Measurements from ENCODE around the gene SLC37A4.
"Not testable (repeated sequence)": the region's sequence is repeated elsewhere in the genome, so short reads cannot be mapped to it uniquely, and the experiment has no call there.

SLC37A4 gene

GRCh38 chr11:119021631-119022030 is 9.0 kb downstream of the SLC37A4 start:
- H3K4me3 Mint-ChIP-seq, result peak overlapping the region in 1 of 2 donors; percentile 98
- H3K9me3 Mint-ChIP-seq, result no peaks in the 10 kb centered on the region
- H3K27ac Mint-ChIP-seq, result peak overlapping the region in 1 of 2 donors; percentile 99
- DNase-seq (no peak), ATAC-seq (replicated peaks) (no peak)
- peaks cover 16 to 49% of the 10 kb centered on the region in 2 donors for H3K4me1 Mint-ChIP-seq (ENCODE audit: low read depth in 2 of 2)
- peaks cover 75% of the 10 kb centered on the region for H3K36me3 Mint-ChIP-seq (ENCODE audit: insufficient read depth)
- no peaks in the 10 kb centered on the region for H3K27me3 Mint-ChIP-seq

DNA sequence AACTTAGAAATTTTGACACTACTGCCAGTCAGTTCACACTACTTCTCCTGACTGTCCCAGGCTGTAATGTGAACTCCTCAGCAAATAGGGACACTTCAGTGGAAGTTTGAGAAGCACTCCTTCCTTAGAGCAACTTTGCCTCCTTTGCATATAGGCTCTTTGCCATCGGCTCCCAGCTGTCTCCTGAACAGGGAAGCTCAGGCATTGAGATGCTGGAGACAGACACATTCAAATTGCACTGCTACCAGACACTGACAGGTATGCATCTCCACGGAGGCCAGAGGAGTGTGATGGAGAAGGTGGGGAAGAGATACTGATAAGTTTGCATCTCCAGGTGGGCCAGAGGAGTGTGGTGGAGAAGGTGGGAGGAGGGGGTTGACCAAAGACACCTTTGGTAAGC is 10.7 kb downstream of the SLC37A4 start:
- ATAC-seq (replicated peaks) (no peak), DNase-seq (no peak)
- Mint-ChIP-seq H3K27me3 (no peaks in the 10 kb centered on the region), H3K4me3 (peak overlapping the region; percentile 98 to 100), H3K27ac (peak overlapping the region; percentile 99 to 100), H3K9me3 (no peaks in the 10 kb centered on the region), H3K36me3 (ENCODE audit: insufficient read depth) (peaks cover 89% of the 10 kb centered on the region), H3K4me1 (ENCODE audit: low read depth in 2 of 2) (peaks cover 27 to 58% of the 10 kb centered on the region in 2 donors)

DNA sequence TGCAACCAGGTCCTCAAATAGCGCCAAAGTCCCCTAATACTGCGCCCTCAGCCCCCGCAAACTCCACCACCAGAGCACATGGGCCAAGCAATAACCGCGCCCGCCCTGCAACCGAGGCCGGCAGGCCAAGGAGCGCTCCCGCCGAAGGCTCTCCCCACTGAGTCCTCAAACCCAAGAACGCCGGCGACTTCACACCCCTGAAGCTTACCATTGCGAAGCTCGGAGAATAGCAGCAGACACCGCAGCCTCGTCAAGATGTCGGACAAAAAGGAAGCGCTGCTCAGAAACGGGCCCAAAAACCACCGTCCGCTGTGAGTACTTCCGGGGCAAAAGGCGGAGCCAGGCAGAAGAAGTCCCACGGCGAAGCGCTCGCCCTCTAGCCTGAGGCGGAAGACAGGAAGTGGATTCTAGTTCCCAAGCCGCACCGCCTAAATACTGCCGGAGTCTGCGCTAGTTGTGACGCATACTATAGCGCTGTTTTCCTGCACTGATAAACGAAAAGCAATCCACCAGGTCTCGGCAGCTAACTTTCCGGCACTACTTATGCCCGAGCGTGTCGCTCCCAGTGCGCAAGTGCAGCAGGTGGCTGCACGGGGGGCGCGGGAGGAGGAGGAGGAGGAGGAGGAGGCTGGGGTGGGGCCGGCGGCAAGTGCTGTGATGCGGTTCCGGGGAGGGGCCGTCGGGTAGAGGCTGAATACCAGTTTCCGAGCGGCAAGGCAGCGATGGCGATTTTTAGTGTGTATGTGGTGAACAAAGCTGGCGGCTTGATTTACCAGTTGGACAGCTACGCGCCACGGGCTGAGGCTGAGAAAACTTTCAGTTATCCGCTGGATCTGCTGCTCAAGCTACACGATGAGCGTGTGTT is 12.4 kb downstream of the SLC37A4 start, which contains the start of the genes RPS25 and TRAPPC4:
RPS25 (minus strand) TSS at position 270 of the 865 bp plus-strand sequence; CDS start at position 211, 59 bp downstream.
TRAPPC4 (plus strand) TSS at position 693 of the 865 bp plus-strand sequence; CDS start at position 723, 30 bp downstream.
- Mint-ChIP-seq H3K27ac (peak within 1 kb of the TSS; percentile 99 to 100), H3K4me3 (peak within 1 kb of the TSS; percentile 98 to 100), H3K9me3 (no peaks in the 10 kb centered on the region), H3K27me3 (no peaks in the 10 kb centered on the region), H3K4me1 (ENCODE audit: low read depth in 2 of 2) (peaks cover 27 to 47% of the 10 kb centered on the region in 2 donors), H3K36me3 (ENCODE audit: insufficient read depth) (peaks cover 93% of the 10 kb centered on the region)
- peak; percentile 92 to 94 (median 92) for DNase-seq
- peak; percentile 85 for ATAC-seq (replicated peaks)

DNA sequence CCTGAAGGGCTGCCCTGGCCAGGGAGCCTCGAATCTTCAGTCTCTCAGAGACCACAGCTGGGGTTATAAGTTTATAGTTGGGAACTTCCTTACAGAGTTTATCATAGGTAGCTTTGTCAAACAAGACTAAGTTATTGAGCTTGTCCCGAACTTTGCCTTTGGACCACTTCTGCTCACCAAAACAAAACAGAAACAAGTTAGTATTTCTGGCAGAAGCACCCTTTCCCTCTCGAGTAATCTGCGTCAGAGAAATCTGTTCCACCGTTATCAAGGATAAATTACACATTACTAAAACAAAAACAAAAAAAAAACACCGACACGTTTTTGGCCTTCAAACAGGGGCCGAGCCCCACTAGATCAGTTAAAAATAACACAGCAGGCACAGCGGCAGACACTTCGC is 13.3 kb downstream of the SLC37A4 start:
- not testable (repeated sequence) for H3K27me3 Mint-ChIP-seq; DNase-seq; ATAC-seq (replicated peaks); H3K9me3 Mint-ChIP-seq
- Mint-ChIP-seq H3K36me3 (ENCODE audit: insufficient read depth) (peaks cover 91% of the 10 kb centered on the region), H3K4me3 (peak overlapping the region; percentile 98 to 100), H3K4me1 (ENCODE audit: low read depth in 2 of 2) (peaks cover 27 to 45% of the 10 kb centered on the region in 2 donors), H3K27ac (peak overlapping the region; percentile 99 to 100)

- H3K4me3 Mint-ChIP-seq, result peak overlapping the region; percentile 98 to 100
- H3K27me3 Mint-ChIP-seq, result no peaks in the 10 kb centered on the region
- DNase-seq (no peak), ATAC-seq (replicated peaks) (no peak)
- H3K36me3 Mint-ChIP-seq (ENCODE audit: insufficient read depth), result peaks cover 82% of the 10 kb centered on the region
- no peaks in the 10 kb centered on the region for H3K9me3 Mint-ChIP-seq
- H3K4me1 Mint-ChIP-seq (ENCODE audit: low read depth in 2 of 2), result peaks cover 27 to 42% of the 10 kb centered on the region in 2 donors
- H3K27ac Mint-ChIP-seq, result peak overlapping the region; percentile 99 to 100
Measured at GRCh38 chr11:119016216-119017009, 14.3 kb downstream of the SLC37A4 start.

- H3K4me3 Mint-ChIP-seq, result no peak overlapping the region
- no peaks in the 10 kb centered on the region for H3K27me3 Mint-ChIP-seq
- H3K9me3 Mint-ChIP-seq, result no peaks in the 10 kb centered on the region
- H3K4me1 Mint-ChIP-seq (ENCODE audit: low read depth in 2 of 2), result peaks cover 26 to 38% of the 10 kb centered on the region in 2 donors
- peaks cover 80% of the 10 kb centered on the region for H3K36me3 Mint-ChIP-seq (ENCODE audit: insufficient read depth)
- DNase-seq (no peak), ATAC-seq (replicated peaks) (no peak)
- H3K27ac Mint-ChIP-seq, result peak overlapping the region; percentile 58 to 100
Measured at GRCh38 chr11:119015054-119015611, 15.5 kb downstream of the SLC37A4 start.

- no peak for DNase-seq
- Mint-ChIP-seq H3K9me3 (no peaks in the 10 kb centered on the region), H3K36me3 (ENCODE audit: insufficient read depth) (peaks cover 78% of the 10 kb centered on the region), H3K27me3 (no peaks in the 10 kb centered on the region), H3K4me1 (ENCODE audit: low read depth in 2 of 2) (peaks cover 23 to 31% of the 10 kb centered on the region in 2 donors), H3K4me3 (no peak overlapping the region), H3K27ac (peak overlapping the region in 1 of 2 donors; percentile 46)
- ATAC-seq (replicated peaks), result no peak
Measured at GRCh38 chr11:119014209-119014924, 16.3 kb downstream of the SLC37A4 start.

DNA sequence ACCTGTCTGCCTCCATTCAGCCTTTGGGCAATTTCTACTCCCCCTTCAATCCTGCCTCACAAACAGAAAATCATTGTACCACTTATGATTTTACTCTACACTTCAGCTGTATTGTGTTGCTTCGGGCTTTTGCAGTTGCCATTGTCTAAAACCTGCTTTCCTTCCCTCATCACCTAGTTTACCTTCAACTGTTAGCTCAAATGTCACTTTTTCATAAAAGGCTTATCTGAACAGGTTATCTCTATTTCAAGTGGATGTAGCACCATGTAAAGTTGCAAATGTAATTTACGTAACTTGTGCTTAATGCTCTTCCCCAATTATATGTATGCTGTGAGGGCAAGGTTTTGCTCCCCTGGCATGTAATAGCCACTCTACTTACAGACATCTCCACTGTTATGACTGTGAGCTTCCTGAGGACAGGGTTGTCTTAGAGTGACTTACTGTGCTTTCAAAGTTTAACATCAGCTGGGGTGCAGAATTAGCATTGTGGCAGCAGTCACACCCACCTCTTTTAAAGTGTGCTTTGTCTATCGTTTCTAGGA is 18.0 kb downstream of the SLC37A4 start:
- Mint-ChIP-seq H3K27ac (peak overlapping the region in 1 of 2 donors; percentile 17), H3K9me3 (no peaks in the 10 kb centered on the region), H3K27me3 (no peaks in the 10 kb centered on the region), H3K4me3 (no peak overlapping the region), H3K4me1 (ENCODE audit: low read depth in 2 of 2) (peaks cover 16 to 27% of the 10 kb centered on the region in 2 donors), H3K36me3 (ENCODE audit: insufficient read depth) (peaks cover 71% of the 10 kb centered on the region)
- no peak for ATAC-seq (replicated peaks)
- no peak for DNase-seq

DNA sequence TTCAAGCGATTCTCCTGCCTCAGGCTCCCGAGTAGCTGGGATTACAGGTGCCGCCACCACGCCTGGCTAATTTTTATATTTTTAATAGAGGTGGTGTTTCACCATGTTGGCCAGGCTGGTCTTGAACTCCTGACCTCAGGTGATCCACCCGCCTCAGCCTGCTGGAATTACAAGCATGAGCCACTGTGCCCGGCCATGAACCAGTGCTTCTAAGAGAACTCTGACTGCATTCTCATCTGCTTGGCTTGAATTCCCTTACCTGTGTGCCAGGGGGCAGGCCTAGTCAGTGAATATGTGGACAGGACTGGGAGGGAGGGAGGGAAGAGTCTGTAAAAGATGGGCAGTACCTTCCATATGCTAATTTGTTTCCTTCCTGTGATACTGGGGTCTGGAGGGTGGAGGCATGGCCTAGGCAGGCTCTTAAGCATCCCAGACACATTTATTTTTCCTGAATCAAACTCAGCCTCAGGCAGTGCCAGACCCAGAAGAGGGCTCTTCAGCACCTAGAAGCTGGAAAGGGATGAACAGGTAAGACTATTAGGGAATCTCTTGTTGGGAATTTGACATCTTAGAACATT is 19.1 kb downstream of the SLC37A4 start:
- ATAC-seq (replicated peaks), result no peak
- H3K27ac Mint-ChIP-seq, result no peak overlapping the region

GRCh38 chr11:119006656-119007055 is 24.0 kb downstream of the SLC37A4 start:
- Mint-ChIP-seq H3K4me1 (ENCODE audit: low read depth in 2 of 2) (peaks cover 1 to 5% of the 10 kb centered on the region in 2 donors), H3K36me3 (ENCODE audit: insufficient read depth) (peaks cover 81% of the 10 kb centered on the region), H3K4me3 (no peak overlapping the region), H3K9me3 (no peaks in the 10 kb centered on the region), H3K27ac (peak overlapping the region in 1 of 2 donors; percentile 23), H3K27me3 (no peaks in the 10 kb centered on the region)
- ATAC-seq (replicated peaks), result no peak
- no peak for DNase-seq

More for the DNA sequence above, 19.1 kb downstream of the SLC37A4 start:
- H3K4me1 Mint-ChIP-seq (ENCODE audit: low read depth in 2 of 2), result peaks cover 12 to 19% of the 10 kb centered on the region in 2 donors
- H3K9me3 Mint-ChIP-seq, result no peaks in the 10 kb centered on the region
- DNase-seq, result no peak
- peaks cover 73% of the 10 kb centered on the region for H3K36me3 Mint-ChIP-seq (ENCODE audit: insufficient read depth)
- no peaks in the 10 kb centered on the region for H3K27me3 Mint-ChIP-seq
- H3K4me3 Mint-ChIP-seq, result no peak overlapping the region

DNA sequence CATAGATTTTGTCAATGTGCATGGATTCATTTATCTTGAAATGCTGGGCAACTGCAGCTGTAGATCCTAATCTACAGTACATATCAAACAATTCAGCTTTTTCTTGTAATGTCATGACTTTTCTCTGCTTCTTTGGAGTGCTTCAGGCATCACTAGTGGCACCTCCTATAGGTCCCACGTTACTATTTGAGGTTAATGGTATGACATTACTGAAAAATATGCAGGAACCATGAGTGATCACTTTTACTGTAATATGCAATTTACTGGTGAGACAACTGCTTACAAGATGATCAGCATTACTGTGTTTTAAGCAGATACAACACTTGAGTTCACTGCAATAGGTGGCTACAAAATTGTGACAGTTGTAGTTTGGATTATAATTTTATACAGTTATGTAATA is 29.8 kb downstream of the SLC37A4 start:
- no peaks in the 10 kb centered on the region for H3K9me3 Mint-ChIP-seq
- DNase-seq (no peak), ATAC-seq (replicated peaks) (no peak)
- no peak overlapping the region for H3K27ac Mint-ChIP-seq
- no peak overlapping the region for H3K4me3 Mint-ChIP-seq
- H3K27me3 Mint-ChIP-seq, result no peaks in the 10 kb centered on the region
- peaks cover 25 to 26% of the 10 kb centered on the region in 2 donors for H3K4me1 Mint-ChIP-seq (ENCODE audit: low read depth in 2 of 2)
- H3K36me3 Mint-ChIP-seq (ENCODE audit: insufficient read depth), result peaks cover 76% of the 10 kb centered on the region

DNA sequence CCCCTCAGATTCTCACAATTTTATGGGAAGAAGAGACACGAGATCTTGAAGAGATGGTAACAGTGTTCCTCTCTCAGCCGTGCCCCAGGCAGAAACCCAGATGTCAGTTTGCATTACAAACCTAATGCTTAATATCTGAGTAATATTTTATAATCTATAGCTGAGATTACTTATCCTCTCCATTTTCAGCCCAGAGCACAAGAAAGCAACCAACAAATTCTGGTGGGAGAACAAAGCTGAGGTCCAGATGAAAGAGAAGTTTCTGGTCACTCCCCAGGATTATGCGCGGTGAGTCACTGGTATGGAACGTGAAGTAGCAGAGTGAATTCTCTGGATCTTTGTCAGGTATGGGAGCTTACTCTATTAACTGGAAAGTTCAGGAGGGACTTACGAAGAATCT is 31.9 kb downstream of the SLC37A4 start:
- Mint-ChIP-seq H3K27me3 (no peaks in the 10 kb centered on the region), H3K36me3 (ENCODE audit: insufficient read depth) (peaks cover 56% of the 10 kb centered on the region), H3K27ac (peak overlapping the region; percentile 98 to 99), H3K4me3 (peak overlapping the region; percentile 82 to 95), H3K9me3 (no peaks in the 10 kb centered on the region), H3K4me1 (ENCODE audit: low read depth in 2 of 2) (peaks cover 25 to 26% of the 10 kb centered on the region in 2 donors)
- ATAC-seq (replicated peaks) (no peak), DNase-seq (no peak)

Data from effector memory CD8-positive, alpha-beta T cell (primary cell).